ENCODE data around the gene FBXO11. TPM values are rescaled to one million over a fixed set of nuclear protein-coding genes. Genes with fewer than 3 reads are reported as not detected.

FBXO11 gene
- total RNA-seq, 4 donors from 2014 or later, result 21.5 to 31.8 (median 28.4) TPM

Other genes starting within 250 kb of the FBXO11 start
- 10 to 100 TPM in 3 of 4 donors, 1 to 10 TPM in 1; 9.4 to 26.6 (median 16.3) TPM for gene MSH6, start 123.4 kb downstream of the FBXO11 start, total RNA-seq

All from gastrocnemius medialis (tissue), 4 donors.